HG02981 (cell line): ENCODE results near the gene SMDT1.
"Not testable (repeated sequence)": the region's sequence is repeated elsewhere in the genome, so short reads cannot be mapped to it uniquely, and the experiment has no call there.

Experiments used
- ATAC-seq: cut with Tn5 transposase; IDR thresholded peaks from one replicate; pipeline ENCODE4 v1.9.1; 2021; ENCODE audit warnings: mild to moderate bottlenecking, moderate library complexity; ENCODE audit not compliant: unreplicated experiment

The SMDT1 gene

GRCh38 chr22:42070517-42071422, 8.7 kb upstream of the SMDT1 start, which contains the start of gene NAGA:
NAGA (minus strand) TSS chr22:42070812; CDS start chr22:42070297, 515 bp downstream.
- peak; percentile 86 for ATAC-seq

- not testable (repeated sequence) for ATAC-seq
These were observed 8.0 kb upstream of the SMDT1 start for GRCh38 chr22:42071508-42071907.

- ATAC-seq = no peak
These were observed 6.7 kb upstream of the SMDT1 start for GRCh38 chr22:42072606-42073330.

- ATAC-seq = no peak
These were observed 5.9 kb upstream of the SMDT1 start for GRCh38 chr22:42073621-42074041.

- no peak for ATAC-seq
These were observed 5.2 kb upstream of the SMDT1 start, which contains the start of gene PHETA2 for GRCh38 chr22:42074132-42074811. PHETA2 (plus strand) TSS chr22:42074248; CDS start chr22:42077294, 3,046 bp downstream.

GRCh38 chr22:42074846-42075676, 4.4 kb upstream of the SMDT1 start:
- ATAC-seq = no peak

GRCh38 chr22:42076764-42077485, 2.6 kb upstream of the SMDT1 start:
- no peak for ATAC-seq

- ATAC-seq = no peak
These were observed 1.9 kb upstream of the SMDT1 start for GRCh38 chr22:42077486-42078125.

- no peak for ATAC-seq
These were observed 806 bp upstream of the SMDT1 start for GRCh38 chr22:42078469-42079318.

- no peak for ATAC-seq
These were observed 787 bp downstream of the SMDT1 start for GRCh38 chr22:42080287-42080686.

GRCh38 chr22:42083119-42083518, 3.6 kb downstream of the SMDT1 start:
- no peak for ATAC-seq

- no peak for ATAC-seq
These were observed 5.4 kb downstream of the SMDT1 start for GRCh38 chr22:42084874-42085273.

GRCh38 chr22:42086051-42086450, 6.6 kb downstream of the SMDT1 start:
- no peak for ATAC-seq

GRCh38 chr22:42090596-42091454, 11.3 kb downstream of the SMDT1 start, which contains the start of gene NDUFA6:
NDUFA6 (minus strand) TSS chr22:42090772; CDS start chr22:42090744, 28 bp downstream.
- peak; percentile 86 for ATAC-seq

GRCh38 chr22:42091455-42091782, 11.9 kb downstream of the SMDT1 start:
- no peak for ATAC-seq

GRCh38 chr22:42101199-42101598, 21.7 kb downstream of the SMDT1 start:
- no peak for ATAC-seq

- ATAC-seq = not testable (repeated sequence)
These were observed 24.9 kb downstream of the SMDT1 start for GRCh38 chr22:42104332-42104860.
